ENCODE measurements around the gene CPSF4L.

DNA sequence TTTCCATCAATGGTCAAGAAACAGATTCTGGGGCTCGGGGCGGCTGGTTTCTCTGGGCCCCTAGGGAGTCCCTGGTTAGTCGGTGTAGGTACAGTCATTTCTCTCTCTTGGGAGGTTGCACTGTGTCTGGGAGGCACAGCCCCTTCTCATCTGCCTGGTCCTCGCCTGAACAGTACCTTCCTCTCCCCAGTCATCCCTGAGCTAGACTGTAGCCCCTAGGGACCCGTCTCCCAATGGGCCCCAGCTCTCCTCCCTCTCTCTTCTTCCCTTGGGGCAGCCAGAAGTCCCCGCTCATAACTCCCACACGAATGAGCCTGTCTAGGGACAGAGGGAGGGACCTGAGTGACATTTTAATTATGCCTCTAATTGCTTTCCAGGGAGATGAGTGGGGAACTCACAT, 20.2 kb upstream of the CPSF4L start:
- TF ChIP-seq, protein P1, sequence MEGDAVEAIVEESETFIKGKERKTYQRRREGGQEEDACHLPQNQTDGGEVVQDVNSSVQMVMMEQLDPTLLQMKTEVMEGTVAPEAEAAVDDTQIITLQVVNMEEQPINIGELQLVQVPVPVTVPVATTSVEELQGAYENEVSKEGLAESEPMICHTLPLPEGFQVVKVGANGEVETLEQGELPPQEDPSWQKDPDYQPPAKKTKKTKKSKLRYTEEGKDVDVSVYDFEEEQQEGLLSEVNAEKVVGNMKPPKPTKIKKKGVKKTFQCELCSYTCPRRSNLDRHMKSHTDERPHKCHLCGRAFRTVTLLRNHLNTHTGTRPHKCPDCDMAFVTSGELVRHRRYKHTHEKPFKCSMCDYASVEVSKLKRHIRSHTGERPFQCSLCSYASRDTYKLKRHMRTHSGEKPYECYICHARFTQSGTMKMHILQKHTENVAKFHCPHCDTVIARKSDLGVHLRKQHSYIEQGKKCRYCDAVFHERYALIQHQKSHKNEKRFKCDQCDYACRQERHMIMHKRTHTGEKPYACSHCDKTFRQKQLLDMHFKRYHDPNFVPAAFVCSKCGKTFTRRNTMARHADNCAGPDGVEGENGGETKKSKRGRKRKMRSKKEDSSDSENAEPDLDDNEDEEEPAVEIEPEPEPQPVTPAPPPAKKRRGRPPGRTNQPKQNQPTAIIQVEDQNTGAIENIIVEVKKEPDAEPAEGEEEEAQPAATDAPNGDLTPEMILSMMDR (IDR thresholded peaks at IDR 0.05; ENCODE audit: low read depth, low read length), result no peak
- TF ChIP-seq EZH2phosphoT487 (IDR thresholded peaks at IDR 0.05; ENCODE audit: low read depth), result no peak

Measured in OCI-LY3 (cell line).